Activated naive CD4-positive, alpha-beta T cell treated with Interleukin-2 at 50 U/mL for 16 hours (primary cell): Measurements from ENCODE around the gene IZUMO4.
"Not testable (repeated sequence)": the region's sequence is repeated elsewhere in the genome, so short reads cannot be mapped to it uniquely, and the experiment has no call there.

ENCODE experiments used
- DNase-seq: peaks from one replicate; pipeline ENCODE4 v3.0.0-alpha.2; 2020

The IZUMO4 gene

GRCh38 chr19:2083174-2083854 lies 13.4 kb upstream of the IZUMO4 start:
- DNase-seq = peak; percentile 69

GRCh38 chr19:2084993-2085720 lies 11.6 kb upstream of the IZUMO4 start:
- peak; percentile 93 for DNase-seq

GRCh38 chr19:2086695-2087620 lies 9.8 kb upstream of the IZUMO4 start:
- DNase-seq = not testable (repeated sequence)

GRCh38 chr19:2087621-2088100 lies 9.1 kb upstream of the IZUMO4 start:
- no peak for DNase-seq

GRCh38 chr19:2089001-2089711 lies 7.6 kb upstream of the IZUMO4 start:
- DNase-seq = no peak

GRCh38 chr19:2089727-2090053 lies 7.0 kb upstream of the IZUMO4 start:
- DNase-seq = no peak

- not testable (repeated sequence) for DNase-seq
Measured at GRCh38 chr19:2091926-2092525, 4.7 kb upstream of the IZUMO4 start.

GRCh38 chr19:2096034-2096479 lies 658 bp upstream of the IZUMO4 start, which contains the start of gene MOB3A:
Gene MOB3A, minus strand, starts transcription at chr19:2096326. Its CDS starts 17,766 bp downstream, at chr19:2078560.
- DNase-seq = peak; percentile 87

- DNase-seq = peak; percentile 58
Measured at GRCh38 chr19:2097203-2097885, 629 bp downstream of the IZUMO4 start.

GRCh38 chr19:2097886-2098327 lies 1.2 kb downstream of the IZUMO4 start:
- no peak for DNase-seq

GRCh38 chr19:2099054-2099501 lies 2.4 kb downstream of the IZUMO4 start:
- no peak for DNase-seq

GRCh38 chr19:2099937-2100718 lies 3.4 kb downstream of the IZUMO4 start:
- DNase-seq = no peak

GRCh38 chr19:2100719-2101061 lies 4.0 kb downstream of the IZUMO4 start:
- DNase-seq = no peak

GRCh38 chr19:2101417-2102335 lies 5.0 kb downstream of the IZUMO4 start:
- no peak for DNase-seq

- DNase-seq = no peak
Measured at GRCh38 chr19:2103045-2103707, 6.5 kb downstream of the IZUMO4 start.

- DNase-seq = no peak
Measured at GRCh38 chr19:2108251-2109016, 11.7 kb downstream of the IZUMO4 start.

GRCh38 chr19:2109046-2109864 lies 12.5 kb downstream of the IZUMO4 start:
- no peak for DNase-seq
